GM03348 (cell line): ENCODE measurements around the gene BCL11B.
A peak's percentile ranks its signal among the peaks of the same experiment; 100 is the strongest.

Experiments
- DNase-seq: peaks from one replicate; pipeline ENCODE4 v3.0.0; 2012; ENCODE audit warnings: low spot score

BCL11B gene

GRCh38 chr14:99137001-99137700, 134.8 kb downstream of the BCL11B start:
- no peak for DNase-seq

- no peak for DNase-seq
Observed at GRCh38 chr14:99136401-99136800, 135.6 kb downstream of the BCL11B start.

- DNase-seq: no peak
Observed at GRCh38 chr14:99136047-99136400, 136.0 kb downstream of the BCL11B start.

GRCh38 chr14:99134516-99135046, 137.4 kb downstream of the BCL11B start:
- DNase-seq: no peak

GRCh38 chr14:99133636-99134515, 138.1 kb downstream of the BCL11B start:
- peak; percentile 5 for DNase-seq

- peak; percentile 2 for DNase-seq
Observed at GRCh38 chr14:99132821-99133635, 139.0 kb downstream of the BCL11B start.

GRCh38 chr14:99131632-99132271, 140.2 kb downstream of the BCL11B start:
- no peak for DNase-seq

- DNase-seq: no peak
Observed at GRCh38 chr14:99129998-99130397, 142.0 kb downstream of the BCL11B start.

GRCh38 chr14:99129211-99129696, 142.7 kb downstream of the BCL11B start:
- no peak for DNase-seq

- DNase-seq: no peak
Observed at GRCh38 chr14:99128185-99128584, 143.8 kb downstream of the BCL11B start.

GRCh38 chr14:99127651-99128167, 144.3 kb downstream of the BCL11B start:
- no peak for DNase-seq

GRCh38 chr14:99125616-99126431, 146.2 kb downstream of the BCL11B start:
- DNase-seq: no peak

GRCh38 chr14:99125113-99125512, 146.9 kb downstream of the BCL11B start:
- no peak for DNase-seq

- no peak for DNase-seq
Observed at GRCh38 chr14:99124482-99125105, 147.4 kb downstream of the BCL11B start.

GRCh38 chr14:99123208-99123870, 148.7 kb downstream of the BCL11B start:
- DNase-seq: no peak

- no peak for DNase-seq
Observed at GRCh38 chr14:99122521-99123125, 149.4 kb downstream of the BCL11B start.

- no peak for DNase-seq
Observed at GRCh38 chr14:99121319-99121875, 150.6 kb downstream of the BCL11B start.

- DNase-seq: no peak
Observed at GRCh38 chr14:99120526-99121318, 151.3 kb downstream of the BCL11B start.
